AG10803 (cell line): Measurements from ENCODE around the gene ARHGEF40.

ENCODE experiments used
- DNase-seq: peaks from one replicate; pipeline ENCODE4 v3.0.0; 2010; ENCODE audit warnings: low read depth
- H3K4me3 ChIP-seq: 2 replicates; pipeline ENCODE4 v1.5.1; 2011; ENCODE audit warnings: mild to moderate bottlenecking, low read length, control low read depth
- TF ChIP-seq, protein P1 (sequence below): conservative IDR thresholded peaks from 2 replicates; pipeline ENCODE4 v1.5.1; 2011; ENCODE audit warnings: mild to moderate bottlenecking, low read length, control low read depth, inconsistent platforms

ARHGEF40 gene

GRCh38 chr14:21100931-21101330, 30.8 kb downstream of the ARHGEF40 start, which contains the start of gene TMEM253:
Gene TMEM253 (plus strand): TSS chr14:21101066. CDS start chr14:21101344, 278 bp downstream.
- no peak for DNase-seq
- TF ChIP-seq, protein P1, sequence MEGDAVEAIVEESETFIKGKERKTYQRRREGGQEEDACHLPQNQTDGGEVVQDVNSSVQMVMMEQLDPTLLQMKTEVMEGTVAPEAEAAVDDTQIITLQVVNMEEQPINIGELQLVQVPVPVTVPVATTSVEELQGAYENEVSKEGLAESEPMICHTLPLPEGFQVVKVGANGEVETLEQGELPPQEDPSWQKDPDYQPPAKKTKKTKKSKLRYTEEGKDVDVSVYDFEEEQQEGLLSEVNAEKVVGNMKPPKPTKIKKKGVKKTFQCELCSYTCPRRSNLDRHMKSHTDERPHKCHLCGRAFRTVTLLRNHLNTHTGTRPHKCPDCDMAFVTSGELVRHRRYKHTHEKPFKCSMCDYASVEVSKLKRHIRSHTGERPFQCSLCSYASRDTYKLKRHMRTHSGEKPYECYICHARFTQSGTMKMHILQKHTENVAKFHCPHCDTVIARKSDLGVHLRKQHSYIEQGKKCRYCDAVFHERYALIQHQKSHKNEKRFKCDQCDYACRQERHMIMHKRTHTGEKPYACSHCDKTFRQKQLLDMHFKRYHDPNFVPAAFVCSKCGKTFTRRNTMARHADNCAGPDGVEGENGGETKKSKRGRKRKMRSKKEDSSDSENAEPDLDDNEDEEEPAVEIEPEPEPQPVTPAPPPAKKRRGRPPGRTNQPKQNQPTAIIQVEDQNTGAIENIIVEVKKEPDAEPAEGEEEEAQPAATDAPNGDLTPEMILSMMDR = no peak
- no peak within 1 kb of the TSS for H3K4me3 ChIP-seq

- no peak for DNase-seq
- TF ChIP-seq, protein P1 = no peak
- H3K4me3 ChIP-seq = no peak overlapping the region
Observed at GRCh38 chr14:21101802-21102413, 31.8 kb downstream of the ARHGEF40 start.

- H3K4me3 ChIP-seq = peak overlapping the region; percentile 48
- TF ChIP-seq, protein P1 = no peak
- no peak for DNase-seq
Observed at GRCh38 chr14:21102521-21103410, 32.7 kb downstream of the ARHGEF40 start.

GRCh38 chr14:21103411-21103709, 33.3 kb downstream of the ARHGEF40 start:
- TF ChIP-seq, protein P1 = no peak

DNA sequence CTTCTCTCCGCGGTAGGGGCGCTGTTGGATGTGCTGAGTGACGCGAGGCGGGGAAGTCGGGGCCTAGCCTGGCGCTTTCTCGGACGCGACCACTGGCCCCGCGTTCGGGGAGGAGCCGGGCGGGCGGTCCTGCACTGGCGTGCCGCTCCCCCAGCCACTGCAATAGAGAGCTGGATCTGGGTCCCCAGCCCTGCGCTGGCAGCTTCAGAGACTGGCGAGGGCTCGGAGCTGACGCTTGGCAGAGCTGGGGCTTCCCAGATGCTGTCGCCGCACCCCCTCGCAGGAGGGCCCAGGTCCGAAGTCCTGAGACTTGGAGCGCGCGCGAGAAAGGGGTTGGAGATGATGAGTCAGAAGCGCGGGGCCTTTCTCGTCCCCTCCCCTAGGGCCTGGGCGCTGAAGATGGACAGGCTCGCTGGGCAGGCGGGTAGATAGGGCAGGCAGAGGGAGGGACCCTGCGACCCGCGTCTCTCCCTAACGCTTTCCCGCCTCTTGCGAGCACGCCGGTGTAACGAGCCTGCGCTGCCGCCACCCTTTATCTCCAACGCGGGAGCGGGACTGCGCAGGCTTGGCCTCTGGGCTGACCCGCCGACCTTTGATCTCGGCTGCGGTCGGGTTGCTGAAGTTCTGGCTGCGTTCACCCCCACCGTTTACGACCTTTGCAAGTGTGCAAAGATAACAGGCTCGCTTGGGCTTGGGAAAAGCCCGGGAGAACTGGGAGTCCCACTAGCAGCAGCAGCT, 33.8 kb downstream of the ARHGEF40 start:
- TF ChIP-seq, protein P1 = peak; percentile 74
- DNase-seq = peak; percentile 94
- peak overlapping the region; percentile 91 for H3K4me3 ChIP-seq

More at GRCh38 chr14:21103411-21103709, 33.3 kb downstream of the ARHGEF40 start:
- H3K4me3 ChIP-seq = peak overlapping the region; percentile 48
- DNase-seq = no peak

DNA sequence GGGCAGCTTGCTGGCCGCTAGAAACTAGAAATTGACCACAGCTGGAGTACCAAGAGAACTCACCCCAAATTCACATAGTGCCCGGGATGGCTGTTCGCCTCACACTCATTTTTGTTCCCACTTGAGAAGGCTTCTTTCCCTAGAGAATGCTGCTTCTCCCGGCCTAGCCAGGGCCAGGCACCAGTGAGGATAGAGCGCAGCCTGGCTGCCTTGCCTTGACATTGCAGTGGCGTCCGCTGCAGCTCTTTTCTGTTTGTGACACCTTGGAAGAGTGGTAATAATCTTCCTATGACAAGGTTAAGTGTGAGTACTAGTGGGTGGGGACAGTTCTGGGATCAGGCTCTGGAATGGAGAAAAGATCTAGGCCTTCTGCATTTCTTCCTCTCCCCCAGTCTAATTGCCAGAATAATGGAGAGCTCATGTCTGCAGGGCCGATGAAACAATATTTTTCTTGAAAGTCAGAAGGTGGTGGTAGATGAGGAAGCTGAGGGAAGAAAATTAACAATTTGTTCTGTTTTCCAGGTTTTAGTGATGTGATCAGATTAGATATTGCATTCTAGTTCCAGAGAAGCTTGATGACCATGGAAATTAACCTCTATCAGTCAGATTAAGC, 34.5 kb downstream of the ARHGEF40 start:
- DNase-seq = peak; percentile 74
- TF ChIP-seq, protein P1 = peak; percentile 99
- peak overlapping the region; percentile 91 for H3K4me3 ChIP-seq
